Measurements from ENCODE around the gene CCDC148. TPM values are rescaled to one million over a fixed set of nuclear protein-coding genes. Genes with fewer than 3 reads are reported as not detected.

The CCDC148 gene
- total and polyA plus RNA-seq, 10 of the 15 experiments (the other 5 are each of a cell fraction or from before 2014, with no cell fraction given) = 0.07 to 0.30 (median 0.18) TPM; not detected in 7

- no peak overlapping the region for H2AFZ ChIP-seq (ENCODE audit: control insufficient read depth, low read depth, low read length)
- DNase-seq (ENCODE audit: low read depth, low spot score) (no peak), FAIRE-seq (peak; percentile 59), ATAC-seq (peak; percentile 85)
- no peak overlapping the region for H3K9ac ChIP-seq (ENCODE audit: control insufficient read depth, insufficient read depth, low read length)
- no peaks in the 10 kb centered on the region for H3K9me3 ChIP-seq (replicated peaks; ENCODE audit: control insufficient read depth, insufficient read depth, low read length)
- no peaks in the 10 kb centered on the region; the same call in 1 of the 2 replicates for H3K4me1 ChIP-seq (ENCODE audit: control insufficient read depth, insufficient read depth, low read length)
- WGBS (ENCODE audit: insufficient coverage, insufficient replicate concordance, low lambda C conversion rate, missing lambda C conversion rate) = 73% methylated on average over 4 of the region's 4 CpGs
- SMC1A ChIA-PET (ENCODE audit: uncharacterized antibody, unreplicated experiment) = interaction anchor here (0.6 to 1.0 kb wide), 2 partner anchors 8 to 16 kb away, joined by 3 to 4 read pairs; partner anchors contain the start of genes CCDC148 and PKP4
- TF ChIP-seq, protein P1, sequence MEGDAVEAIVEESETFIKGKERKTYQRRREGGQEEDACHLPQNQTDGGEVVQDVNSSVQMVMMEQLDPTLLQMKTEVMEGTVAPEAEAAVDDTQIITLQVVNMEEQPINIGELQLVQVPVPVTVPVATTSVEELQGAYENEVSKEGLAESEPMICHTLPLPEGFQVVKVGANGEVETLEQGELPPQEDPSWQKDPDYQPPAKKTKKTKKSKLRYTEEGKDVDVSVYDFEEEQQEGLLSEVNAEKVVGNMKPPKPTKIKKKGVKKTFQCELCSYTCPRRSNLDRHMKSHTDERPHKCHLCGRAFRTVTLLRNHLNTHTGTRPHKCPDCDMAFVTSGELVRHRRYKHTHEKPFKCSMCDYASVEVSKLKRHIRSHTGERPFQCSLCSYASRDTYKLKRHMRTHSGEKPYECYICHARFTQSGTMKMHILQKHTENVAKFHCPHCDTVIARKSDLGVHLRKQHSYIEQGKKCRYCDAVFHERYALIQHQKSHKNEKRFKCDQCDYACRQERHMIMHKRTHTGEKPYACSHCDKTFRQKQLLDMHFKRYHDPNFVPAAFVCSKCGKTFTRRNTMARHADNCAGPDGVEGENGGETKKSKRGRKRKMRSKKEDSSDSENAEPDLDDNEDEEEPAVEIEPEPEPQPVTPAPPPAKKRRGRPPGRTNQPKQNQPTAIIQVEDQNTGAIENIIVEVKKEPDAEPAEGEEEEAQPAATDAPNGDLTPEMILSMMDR (IDR thresholded peaks at IDR 0.05 in 2 of 3, conservative IDR thresholded peaks at IDR 0.05 in 1 of 3; ENCODE audit: control insufficient read depth in 2 of 3, extremely low read depth in 1 of 3, insufficient read depth in 1 of 3, low read depth in 3 of 3, low read length in 3 of 3) = peak; percentile 44 to 61 (median 45); a peak in 5 of 6 replicates
- no peak for TF ChIP-seq STAT1 (conservative IDR thresholded peaks at IDR 0.05)
- peak; percentile 46 for TF ChIP-seq RAD21 (IDR thresholded peaks at IDR 0.05; ENCODE audit: insufficient read depth, low read depth, low read length)
- BruUV-seq (replicated peaks) = no TSS peak
- CTCF ChIA-PET = interaction anchor here (0.6 to 5.9 kb wide), 7 partner anchors 9 to 1162 kb away, joined by 3 to 24 read pairs (median 3); no protein-coding TSS in a partner anchor
- no peak overlapping the region for H3K4me3 ChIP-seq
- no peaks in the 10 kb centered on the region for H3K27me3 ChIP-seq (replicated peaks in 1 of 2; ENCODE audit: control insufficient read depth in 2 of 2, insufficient read depth in 2 of 2, low read length in 1 of 2)
- no peak overlapping the region for H3K27ac ChIP-seq (ENCODE audit: control insufficient read depth, insufficient read depth)
- in situ Hi-C loops (cut with MboI) = no loop called here
- H3K79me2 ChIP-seq (ENCODE audit: control insufficient read depth, insufficient read depth, low read length) = peaks cover 1% of the 10 kb centered on the region; the same call in 1 of the 2 replicates
- H3K36me3 ChIP-seq (ENCODE audit: control insufficient read depth in 2 of 2, insufficient read depth in 2 of 2, low read length in 1 of 2) = no peaks in the 10 kb centered on the region
- no peak overlapping the region for H3K4me2 ChIP-seq (ENCODE audit: control insufficient read depth, insufficient read depth)
- RAD21 ChIA-PET (ENCODE audit: unreplicated experiment) = no interaction called here
- H4K20me1 ChIP-seq (ENCODE audit: control insufficient read depth, insufficient read depth) = no peaks in the 10 kb centered on the region
- intact Hi-C loops (cut with micrococcal nuclease; ENCODE audit: unreplicated experiment) = loop anchor here (5.0 kb wide), 1 partner anchor 288 kb away; no protein-coding TSS in a partner anchor
- POLR2A ChIA-PET = no interaction called here
These were observed 8.1 kb upstream of the CCDC148 start for GRCh38 chr2:158464426-158465281.
